DOHH2 (cell line): ENCODE measurements around the gene CD59.

ENCODE experiments used
- H3F3A ChIP-seq: fragments of 200-600 bp; sonication (generic), shearing (Covaris generic); 2 replicates; pipeline ENCODE4 v1.6.0; 2016; ENCODE audit warnings: antibody characterized with exemption, mild to moderate bottlenecking; ENCODE audit not compliant: control insufficient read depth, insufficient read depth
- H3K27ac ChIP-seq: fragments of 200-600 bp; sonication (generic); 2 replicates; pipeline ENCODE4 v1.5.1; 2014; ENCODE audit warnings: low read depth, mild to moderate bottlenecking, low read length, moderate library complexity
- H3K27me3 ChIP-seq: fragments of 200-600 bp; sonication (generic); 2 replicates; pipeline ENCODE4 v1.6.1; 2014; ENCODE audit warnings: mild to moderate bottlenecking, low read length, mixed read lengths; ENCODE audit not compliant: control insufficient read depth
- H3K36me3 ChIP-seq: fragments of 200-600 bp; sonication (generic); 2 replicates; pipeline ENCODE4 v1.6.1; 2014; ENCODE audit warnings: mild to moderate bottlenecking, low read length, moderate library complexity, mixed read lengths; ENCODE audit not compliant: control insufficient read depth
- H3K4me1 ChIP-seq: fragments of 200-600 bp; sonication (generic); 2 replicates; pipeline ENCODE4 v1.6.1; 2014; ENCODE audit warnings: mild to moderate bottlenecking, low read length, mixed read lengths; ENCODE audit not compliant: control insufficient read depth
- H3K4me2 ChIP-seq: fragments of 200-600 bp; sonication (generic); 2 replicates; pipeline ENCODE4 v1.6.0; 2014; ENCODE audit warnings: mild to moderate bottlenecking, low read length, moderate library complexity
- H3K4me3 ChIP-seq: fragments of 200-600 bp; sonication (generic); 2 replicates; pipeline ENCODE4 v1.5.1; 2014; ENCODE audit warnings: mild to moderate bottlenecking, low read length, mixed read lengths
- H3K79me2 ChIP-seq: fragments of 200-600 bp; sonication (generic); 2 replicates; pipeline ENCODE4 v1.6.1; 2014; ENCODE audit warnings: mild to moderate bottlenecking, low read length, mixed read lengths; ENCODE audit not compliant: control insufficient read depth
- H3K9me2 ChIP-seq: fragments of 200-600 bp; sonication (generic); replicated peaks from 2 replicates; pipeline ENCODE4 v1.6.1; 2014; ENCODE audit warnings: mild to moderate bottlenecking, low read length, mixed read lengths; ENCODE audit not compliant: control insufficient read depth
- H3K9me3 ChIP-seq: fragments of 200-600 bp; sonication (generic); 2 replicates; pipeline ENCODE4 v1.6.1; 2014; ENCODE audit warnings: antibody characterized with exemption, low read length, mixed read lengths; ENCODE audit not compliant: control insufficient read depth, insufficient read depth
- H4K20me1 ChIP-seq: fragments of 200-600 bp; sonication (generic); 2 replicates; pipeline ENCODE4 v1.6.0; 2014; ENCODE audit warnings: low read depth, mild to moderate bottlenecking, antibody characterized with exemption, low read length, moderate library complexity; ENCODE audit not compliant: control insufficient read depth, insufficient read depth
- CTCF ChIP-seq: fragments of 200-600 bp; sonication (generic); IDR thresholded peaks from one replicate; pipeline ENCODE4 v1.5.1; 2014; ENCODE audit warnings: antibody characterized with exemption, mild to moderate bottlenecking, low read depth, low read length; ENCODE audit not compliant: poor library complexity, severe bottlenecking
- EZH2phosphoT487 ChIP-seq: fragments of 200-600 bp; sonication (generic); IDR thresholded peaks from 2 replicates; pipeline ENCODE4 v1.6.1; 2017; ENCODE audit warnings: borderline replicate concordance, mild to moderate bottlenecking, antibody characterized with exemption, low read length, moderate library complexity, mixed read lengths

CD59 gene

GRCh38 chr11:33657757-33658156 lies 78.5 kb downstream of the CD59 start:
- Histone ChIP-seq H3K9me2 (no peaks in the 10 kb centered on the region), H3F3A (no peaks in the 10 kb centered on the region), H3K4me2 (no peak overlapping the region), H3K4me3 (no peak overlapping the region), H3K27ac (no peak overlapping the region), H3K79me2 (no peaks in the 10 kb centered on the region), H3K9me3 (no peaks in the 10 kb centered on the region), H3K36me3 (peaks cover 18% of the 10 kb centered on the region), H3K27me3 (no peaks in the 10 kb centered on the region), H4K20me1 (no peaks in the 10 kb centered on the region), H3K4me1 (no peaks in the 10 kb centered on the region)
- no peak for TF ChIP-seq CTCF
- no peak for TF ChIP-seq EZH2phosphoT487

- H3K4me3 ChIP-seq: no peak overlapping the region
- H3K9me3 ChIP-seq: no peaks in the 10 kb centered on the region
- H3K4me1 ChIP-seq: no peaks in the 10 kb centered on the region
- H3K4me2 ChIP-seq: no peak overlapping the region
- TF ChIP-seq CTCF (no peak), EZH2phosphoT487 (no peak)
- H3K36me3 ChIP-seq: peaks cover 18% of the 10 kb centered on the region
- no peaks in the 10 kb centered on the region for H4K20me1 ChIP-seq
- H3K9me2 ChIP-seq: no peaks in the 10 kb centered on the region
- H3F3A ChIP-seq: no peaks in the 10 kb centered on the region
- no peak overlapping the region for H3K27ac ChIP-seq
- no peaks in the 10 kb centered on the region for H3K79me2 ChIP-seq
- H3K27me3 ChIP-seq: no peaks in the 10 kb centered on the region
Measured at GRCh38 chr11:33656768-33657167, 79.5 kb downstream of the CD59 start.

DNA sequence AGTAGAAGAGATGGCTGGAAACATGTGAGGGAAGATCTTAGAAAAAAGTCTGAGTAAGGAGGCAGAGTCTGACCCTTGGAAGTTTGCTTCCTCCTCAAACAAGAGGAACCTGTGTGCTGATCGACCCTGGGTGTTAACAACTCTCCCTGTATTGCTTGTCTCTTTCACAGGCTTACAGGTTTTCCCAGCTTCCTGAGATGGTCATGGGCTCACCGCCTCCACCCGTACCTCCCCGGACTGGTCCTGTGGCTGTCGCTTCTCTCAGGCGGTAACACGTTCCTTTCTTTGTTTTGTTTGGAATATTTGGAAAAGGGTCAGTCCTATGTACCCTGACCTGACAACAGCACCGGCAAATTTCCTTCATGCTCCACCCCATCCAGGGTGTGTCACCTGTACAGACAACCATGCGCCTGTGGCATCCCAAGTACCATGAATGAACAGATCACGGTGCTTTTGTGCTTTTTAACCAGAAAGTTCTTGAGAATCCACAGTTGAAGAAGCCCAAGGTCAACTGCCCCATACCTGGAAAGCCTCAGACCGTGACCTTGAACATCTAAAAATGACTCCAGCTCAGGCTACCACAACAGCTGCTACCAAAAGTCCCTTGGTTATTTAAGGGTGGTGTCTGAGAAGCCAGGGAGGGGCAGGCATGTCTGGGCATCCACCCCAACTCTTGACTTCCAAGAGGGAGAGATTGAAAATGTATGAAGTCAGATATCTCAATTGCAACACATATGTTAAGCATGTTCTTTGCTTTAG lies 80.2 kb downstream of the CD59 start:
- Histone ChIP-seq H3K27ac (no peak overlapping the region), H3K36me3 (peaks cover 18% of the 10 kb centered on the region), H4K20me1 (no peaks in the 10 kb centered on the region), H3K9me2 (no peaks in the 10 kb centered on the region), H3K4me2 (no peak overlapping the region), H3K9me3 (no peaks in the 10 kb centered on the region), H3K27me3 (no peaks in the 10 kb centered on the region), H3K4me3 (no peak overlapping the region), H3K4me1 (no peaks in the 10 kb centered on the region), H3F3A (no peaks in the 10 kb centered on the region), H3K79me2 (no peaks in the 10 kb centered on the region)
- TF ChIP-seq CTCF: no peak
- no peak for TF ChIP-seq EZH2phosphoT487
